Natural killer cell treated with Interleukin-12 subunit alpha and Interleukin-12 subunit beta and Interleukin-15 and Interleukin-18, amount 100 ng/mL, for 72 hours (primary cell): ENCODE measurements around the gene CBLB. TPM values are rescaled to one million over a fixed set of nuclear protein-coding genes. Genes with fewer than 3 reads are reported as not detected.
A peak's percentile ranks its signal among the peaks of the same experiment; 100 is the strongest.
"Not testable (repeated sequence)": the region's sequence is repeated elsewhere in the genome, so short reads cannot be mapped to it uniquely, and the experiment has no call there.

ENCODE experiments used
- ATAC-seq, 2 donors: fragments of 150-1000 bp; cut with Tn5 transposase in 1 of 2; sonication (Bioruptor Pico), chemical (Tn5 transposase) in 1 of 2; 2 replicates each; pipeline ENCODE4 v1.10.0; 2021
- DNase-seq: peaks from one replicate; pipeline ENCODE4 v3.0.0; 2022; ENCODE audit warnings: low spot score
- H3K27ac Mint-ChIP-seq, 2 donors: 1 replicate in 1 of 2; 2 replicates in 1 of 2; pipeline ENCODE4 v1.8.0; 2022; ENCODE audit warnings: mixed read lengths in 2 of 2, mild to moderate bottlenecking in 1 of 2, moderate library complexity in 1 of 2
- H3K27me3 Mint-ChIP-seq, 2 donors: 1 replicate in 1 of 2; 2 replicates in 1 of 2; pipeline ENCODE4 v1.8.0; 2022; ENCODE audit warnings: mixed read lengths in 2 of 2
- H3K36me3 Mint-ChIP-seq: one replicate; pipeline ENCODE4 v1.8.0; 2022; ENCODE audit warnings: mixed read lengths
- H3K4me1 Mint-ChIP-seq, 2 donors: 1 replicate in 1 of 2; 2 replicates in 1 of 2; pipeline ENCODE4 v1.8.0; 2022; ENCODE audit warnings: low read depth in 2 of 2, mixed read lengths in 2 of 2, mild to moderate bottlenecking in 1 of 2
- H3K4me3 Mint-ChIP-seq: one replicate; pipeline ENCODE4 v1.8.0; 2022; ENCODE audit warnings: mixed read lengths
- H3K9me3 Mint-ChIP-seq: 2 replicates; pipeline ENCODE4 v1.8.0; 2022; ENCODE audit warnings: mixed read lengths
- total RNA-seq, 2 donors: library from RNA; stranded (reverse); gene quantifications; one replicate each; pipeline ENCODE4 v1.2.3, GENCODE V29; 2022

Gene CBLB
- total RNA-seq, 2 donors from 2014 or later, result 70.8 to 78.3 TPM

- Mint-ChIP-seq H3K36me3 (peaks cover 25% of the 10 kb centered on the region), H3K27me3 (no peaks in the 10 kb centered on the region), H3K27ac (peak overlapping the region in 1 of 2 donors; percentile 17), H3K9me3 (no peaks in the 10 kb centered on the region), H3K4me3 (no peak overlapping the region), H3K4me1 (peaks cover 36 to 46% of the 10 kb centered on the region in 2 donors)
- ATAC-seq (no peak), DNase-seq (no peak)
Observed at GRCh38 chr3:105816833-105817232, 52.0 kb downstream of the CBLB start.

- Mint-ChIP-seq H3K36me3 (peaks cover 20% of the 10 kb centered on the region), H3K4me1 (peaks cover 33 to 39% of the 10 kb centered on the region in 2 donors), H3K27ac (peak overlapping the region; percentile 28 to 30)
- not testable (repeated sequence) for DNase-seq, ATAC-seq, H3K27me3 Mint-ChIP-seq, H3K4me3 Mint-ChIP-seq, H3K9me3 Mint-ChIP-seq
Observed at GRCh38 chr3:105815331-105815730, 53.5 kb downstream of the CBLB start.

- H3K4me3 Mint-ChIP-seq, result no peak overlapping the region
- DNase-seq, result no peak
- H3K9me3 Mint-ChIP-seq, result no peaks in the 10 kb centered on the region
- no peak for ATAC-seq
- peaks cover 20% of the 10 kb centered on the region for H3K36me3 Mint-ChIP-seq
- H3K4me1 Mint-ChIP-seq, result peaks cover 40 to 50% of the 10 kb centered on the region in 2 donors
- H3K27me3 Mint-ChIP-seq, result no peaks in the 10 kb centered on the region
- no peak overlapping the region for H3K27ac Mint-ChIP-seq
Observed at GRCh38 chr3:105813710-105814109, 55.1 kb downstream of the CBLB start.

- Mint-ChIP-seq H3K36me3 (peaks cover 20% of the 10 kb centered on the region), H3K4me1 (peaks cover 38 to 48% of the 10 kb centered on the region in 2 donors), H3K4me3 (peak overlapping the region; percentile 43), H3K27ac (peak overlapping the region; percentile 7 to 47), H3K9me3 (no peaks in the 10 kb centered on the region), H3K27me3 (no peaks in the 10 kb centered on the region)
- DNase-seq (no peak), ATAC-seq (no peak)
Observed at GRCh38 chr3:105812194-105812586, 56.6 kb downstream of the CBLB start.

- Mint-ChIP-seq H3K27ac (peak overlapping the region; percentile 7 to 47), H3K27me3 (no peaks in the 10 kb centered on the region), H3K4me1 (peaks cover 33 to 44% of the 10 kb centered on the region in 2 donors), H3K36me3 (peaks cover 15% of the 10 kb centered on the region), H3K4me3 (peak overlapping the region; percentile 43), H3K9me3 (no peaks in the 10 kb centered on the region)
- ATAC-seq, result no peak
- DNase-seq, result no peak
Observed at GRCh38 chr3:105811518-105812193, 57.2 kb downstream of the CBLB start.

GRCh38 chr3:105809208-105809888 lies 59.5 kb downstream of the CBLB start:
- Mint-ChIP-seq H3K4me3 (peak overlapping the region; percentile 24), H3K9me3 (peaks cover 5% of the 10 kb centered on the region), H3K27ac (peak overlapping the region; percentile 49 to 74), H3K4me1 (peaks cover 34 to 49% of the 10 kb centered on the region in 2 donors), H3K36me3 (peaks cover 17% of the 10 kb centered on the region), H3K27me3 (no peaks in the 10 kb centered on the region)
- DNase-seq, result no peak
- ATAC-seq, result no peak

DNA sequence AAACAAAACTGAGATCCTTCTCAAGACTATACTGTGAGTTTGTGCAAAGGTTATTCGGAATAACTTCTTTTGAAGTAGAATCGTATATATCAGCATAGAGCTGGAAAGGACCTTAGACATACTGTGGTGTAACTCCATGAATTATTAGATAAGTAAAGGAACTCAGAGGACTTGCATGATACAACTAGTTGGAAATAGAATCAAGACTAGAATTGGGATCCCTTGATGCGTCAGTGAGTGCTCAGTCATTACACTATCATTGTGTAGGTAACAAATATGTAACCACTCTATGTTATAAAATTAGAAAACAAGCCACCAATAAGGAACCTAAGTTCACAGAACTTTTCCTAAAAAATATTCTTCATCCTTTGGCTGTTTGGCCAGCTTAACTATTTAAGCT lies 61.1 kb downstream of the CBLB start:
- DNase-seq (no peak), ATAC-seq (no peak)
- peaks cover 33 to 49% of the 10 kb centered on the region in 2 donors for H3K4me1 Mint-ChIP-seq
- peaks cover 17% of the 10 kb centered on the region for H3K36me3 Mint-ChIP-seq
- H3K27ac Mint-ChIP-seq, result no peak overlapping the region
- H3K4me3 Mint-ChIP-seq, result no peak overlapping the region
- H3K27me3 Mint-ChIP-seq, result no peaks in the 10 kb centered on the region
- H3K9me3 Mint-ChIP-seq, result peaks cover 5% of the 10 kb centered on the region

DNA sequence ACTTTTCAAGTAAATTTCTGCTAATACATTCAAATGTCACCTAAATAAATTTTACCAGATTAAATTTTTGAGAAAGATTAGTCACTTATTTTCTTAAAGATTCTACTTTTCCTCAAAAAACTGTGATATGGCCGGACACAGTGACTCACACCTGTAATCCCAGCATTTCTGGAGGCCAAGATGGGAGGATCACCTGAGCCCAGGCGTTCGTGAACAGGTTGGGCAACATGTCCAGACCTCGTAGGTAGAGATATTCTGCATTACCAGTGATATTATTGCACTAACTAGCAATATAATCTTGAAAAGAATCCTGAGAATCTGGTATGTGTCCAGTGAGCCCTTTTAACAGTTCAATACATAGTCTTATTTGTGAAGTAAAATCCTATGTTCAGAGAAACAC lies 61.7 kb downstream of the CBLB start:
- H3K4me1 Mint-ChIP-seq, result peaks cover 34 to 49% of the 10 kb centered on the region in 2 donors

GRCh38 chr3:105806359-105806758 lies 62.5 kb downstream of the CBLB start:
- DNase-seq, result no peak
- no peaks in the 10 kb centered on the region for H3K27me3 Mint-ChIP-seq
- H3K27ac Mint-ChIP-seq, result peak overlapping the region; percentile 59 to 78
- H3K4me1 Mint-ChIP-seq, result peaks cover 36 to 51% of the 10 kb centered on the region in 2 donors
- H3K9me3 Mint-ChIP-seq, result peaks cover 5% of the 10 kb centered on the region
- ATAC-seq, result peak; percentile 77 to 88
- H3K36me3 Mint-ChIP-seq, result peaks cover 13% of the 10 kb centered on the region
- H3K4me3 Mint-ChIP-seq, result peak overlapping the region; percentile 66

More for the DNA sequence above, 61.7 kb downstream of the CBLB start:
- ATAC-seq (no peak), DNase-seq (no peak)
- Mint-ChIP-seq H3K36me3 (peaks cover 16% of the 10 kb centered on the region), H3K27ac (peak overlapping the region in 1 of 2 donors; percentile 59), H3K9me3 (peaks cover 5% of the 10 kb centered on the region), H3K27me3 (no peaks in the 10 kb centered on the region), H3K4me3 (peak overlapping the region; percentile 20)

- no peak for DNase-seq
- H3K36me3 Mint-ChIP-seq, result peaks cover 13% of the 10 kb centered on the region
- H3K4me3 Mint-ChIP-seq, result peak overlapping the region; percentile 66
- peaks cover 39 to 58% of the 10 kb centered on the region in 2 donors for H3K4me1 Mint-ChIP-seq
- peaks cover 5% of the 10 kb centered on the region for H3K9me3 Mint-ChIP-seq
- no peaks in the 10 kb centered on the region for H3K27me3 Mint-ChIP-seq
- H3K27ac Mint-ChIP-seq, result peak overlapping the region; percentile 59 to 78
- no peak for ATAC-seq
Observed at GRCh38 chr3:105805404-105805803, 63.4 kb downstream of the CBLB start.

- Mint-ChIP-seq H3K9me3 (peaks cover 5% of the 10 kb centered on the region), H3K4me3 (no peak overlapping the region), H3K36me3 (peaks cover 15% of the 10 kb centered on the region), H3K4me1 (peaks cover 53 to 68% of the 10 kb centered on the region in 2 donors), H3K27ac (peak overlapping the region; percentile 59 to 82), H3K27me3 (no peaks in the 10 kb centered on the region)
- DNase-seq (no peak), ATAC-seq (no peak)
Observed at GRCh38 chr3:105802118-105802706, 66.6 kb downstream of the CBLB start.

DNA sequence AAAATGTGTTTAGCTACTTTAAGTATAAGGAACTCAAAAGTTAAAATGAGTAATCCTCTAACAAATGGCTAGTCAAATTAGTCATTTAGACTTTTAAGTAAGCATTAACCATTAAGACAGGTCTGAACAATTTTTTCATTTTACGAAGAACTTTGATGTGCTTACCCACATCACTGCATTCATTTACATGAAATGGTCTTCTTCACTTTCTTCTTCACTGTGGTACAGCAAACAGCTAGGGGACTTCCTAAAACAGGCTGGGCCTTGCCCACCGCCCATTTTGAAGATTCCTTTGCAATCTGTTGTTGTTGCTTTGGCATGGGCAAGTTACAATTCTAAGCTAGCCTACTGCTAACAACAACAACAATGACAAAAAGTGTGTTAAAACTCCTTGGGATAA lies 67.4 kb downstream of the CBLB start:
- Mint-ChIP-seq H3K27me3 (no peaks in the 10 kb centered on the region), H3K36me3 (peaks cover 20% of the 10 kb centered on the region), H3K4me3 (peak overlapping the region; percentile 58), H3K4me1 (peaks cover 59 to 72% of the 10 kb centered on the region in 2 donors), H3K27ac (peak overlapping the region; percentile 59 to 82), H3K9me3 (peaks cover 5% of the 10 kb centered on the region)
- ATAC-seq, result peak; percentile 60 to 69
- no peak for DNase-seq

- Mint-ChIP-seq H3K4me3 (peak overlapping the region; percentile 73), H3K9me3 (peaks cover 5% of the 10 kb centered on the region), H3K27me3 (no peaks in the 10 kb centered on the region), H3K4me1 (peaks cover 58 to 66% of the 10 kb centered on the region in 2 donors), H3K36me3 (peaks cover 18% of the 10 kb centered on the region), H3K27ac (peak overlapping the region; percentile 59 to 82)
- no peak for DNase-seq
- ATAC-seq, result no peak
Observed at GRCh38 chr3:105800320-105800719, 68.5 kb downstream of the CBLB start.

DNA sequence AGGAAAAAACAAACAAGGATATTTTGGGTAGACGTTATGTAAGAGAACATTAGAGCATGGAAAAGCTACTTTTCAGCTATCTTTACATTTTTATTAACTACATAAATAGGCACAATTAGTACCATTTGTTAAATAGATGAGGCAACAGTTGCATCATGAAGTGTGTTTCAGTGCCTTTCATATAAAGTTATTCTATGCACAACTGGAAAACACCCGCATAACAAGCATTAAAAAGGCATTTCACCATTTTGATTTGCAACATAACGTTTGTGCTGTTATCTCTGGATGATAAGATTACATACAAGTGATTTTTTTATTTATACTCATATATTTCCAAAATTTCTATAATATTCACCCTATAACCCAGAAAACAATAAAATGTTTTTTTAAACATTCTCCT lies 69.5 kb downstream of the CBLB start:
- no peaks in the 10 kb centered on the region for H3K27me3 Mint-ChIP-seq
- peak overlapping the region in 1 of 2 donors; percentile 86 for H3K27ac Mint-ChIP-seq

More for the DNA sequence above, 69.5 kb downstream of the CBLB start:
- DNase-seq (no peak), ATAC-seq (no peak)
- Mint-ChIP-seq H3K9me3 (no peaks in the 10 kb centered on the region), H3K4me3 (no peak overlapping the region), H3K36me3 (peaks cover 11% of the 10 kb centered on the region), H3K4me1 (peaks cover 54 to 57% of the 10 kb centered on the region in 2 donors)
